Measurements from ENCODE around the gene EPB42. TPM values are rescaled to one million over a fixed set of nuclear protein-coding genes. Genes with fewer than 3 reads are reported as not detected.
"Not testable (repeated sequence)": the region's sequence is repeated elsewhere in the genome, so short reads cannot be mapped to it uniquely, and the experiment has no call there.

EPB42 gene
- total RNA-seq, 8 experiments from 2014 or later, result 0.17 to 0.81 (median 0.27) TPM; not detected in 5

- Histone ChIP-seq H3K27ac (no peak overlapping the region), H3K4me3 (no peak overlapping the region), H3K4me1 (replicated peaks in 1 of 2) (no peaks in the 10 kb centered on the region)
- 83 to 100% methylated on average over 1 of the region's 6 CpGs; no CpG with 5 or more reads in 8 of the 10 experiments for WGBS, 10 experiments
- ATAC-seq (replicated peaks in 6 of 8), result no peak
- in situ Hi-C loops (cut with MboI; ENCODE audit: low pct_unique_long_range_greater_than_20kb in 2 of 9, low sequenced_read_pairs in 9 of 9, unreplicated experiment in 9 of 9), result no loop called here
Observed at GRCh38 chr15:43235536-43235935, 14.7 kb upstream of the EPB42 start.

- in situ Hi-C loops (cut with MboI; ENCODE audit: low pct_unique_long_range_greater_than_20kb in 2 of 9, low sequenced_read_pairs in 9 of 9, unreplicated experiment in 9 of 9), result no loop called here
- no peak overlapping the region for H3K27ac ChIP-seq
- H3K4me3 ChIP-seq, result no peak overlapping the region
- ATAC-seq (replicated peaks in 6 of 8), result no peak
- no peaks in the 10 kb centered on the region for H3K4me1 ChIP-seq (replicated peaks in 1 of 2)
- WGBS, 10 experiments, result 29 to 100% (median 77%) methylated on average over 1 to 3 of the region's 3 CpGs; no CpG with 5 or more reads in 1 of the 10 experiments
Observed at GRCh38 chr15:43232289-43232874, 11.6 kb upstream of the EPB42 start.

GRCh38 chr15:43230640-43231115, 9.9 kb upstream of the EPB42 start:
- in situ Hi-C loops (cut with MboI; ENCODE audit: low pct_unique_long_range_greater_than_20kb in 2 of 9, low sequenced_read_pairs in 9 of 9, unreplicated experiment in 9 of 9), result no loop called here
- 67 to 100% (median 78%) methylated on average over 1 to 2 of the region's 2 CpGs; no CpG with 5 or more reads in 6 of the 10 experiments for WGBS, 10 experiments
- Histone ChIP-seq H3K4me1 (replicated peaks in 1 of 2) (no peaks in the 10 kb centered on the region), H3K4me3 (no peak overlapping the region), H3K27ac (no peak overlapping the region)
- ATAC-seq (replicated peaks in 6 of 8), result peak in 2 of 8 experiments; percentile 63 to 66

- no peak for ATAC-seq (replicated peaks in 6 of 8)
- in situ Hi-C loops (cut with MboI; ENCODE audit: low pct_unique_long_range_greater_than_20kb in 2 of 9, low sequenced_read_pairs in 9 of 9, unreplicated experiment in 9 of 9), result loop anchor here in 1 of 9 experiments (5.0 kb wide), 1 partner anchor 47 kb away; no protein-coding TSS in a partner anchor
- Histone ChIP-seq H3K27ac (no peak overlapping the region), H3K4me3 (no peak overlapping the region), H3K4me1 (replicated peaks in 1 of 2) (no peaks in the 10 kb centered on the region)
- 27 to 90% (median 56%) methylated on average over 1 to 3 of the region's 5 CpGs; no CpG with 5 or more reads in 2 of the 10 experiments for WGBS, 10 experiments
Observed at GRCh38 chr15:43229977-43230376, 9.2 kb upstream of the EPB42 start.

- in situ Hi-C loops (cut with MboI; ENCODE audit: low pct_unique_long_range_greater_than_20kb in 2 of 9, low sequenced_read_pairs in 9 of 9, unreplicated experiment in 9 of 9), result loop anchor here in 1 of 9 experiments (5.0 kb wide), 1 partner anchor 51 kb away; no protein-coding TSS in a partner anchor
- ATAC-seq (replicated peaks in 6 of 8), result no peak
- 20 to 92% (median 85%) methylated on average over 1 to 9 of the region's 57 CpGs; no CpG with 5 or more reads in 4 of the 10 experiments for WGBS, 10 experiments
- no peaks in the 10 kb centered on the region for H3K4me1 ChIP-seq (replicated peaks in 1 of 2)
- no peak overlapping the region for H3K27ac ChIP-seq
- H3K4me3 ChIP-seq, result no peak overlapping the region
Observed at GRCh38 chr15:43226436-43227305, 5.9 kb upstream of the EPB42 start.

GRCh38 chr15:43225950-43226255, 5.1 kb upstream of the EPB42 start:
- not testable (repeated sequence) for H3K27ac ChIP-seq; ATAC-seq (replicated peaks in 6 of 8); H3K4me1 ChIP-seq (replicated peaks in 1 of 2); H3K4me3 ChIP-seq
- WGBS, 10 experiments, result 61 to 100% (median 97%) methylated on average over 1 to 8 of the region's 12 CpGs; no CpG with 5 or more reads in 3 of the 10 experiments
- in situ Hi-C loops (cut with MboI; ENCODE audit: low pct_unique_long_range_greater_than_20kb in 2 of 9, low sequenced_read_pairs in 9 of 9, unreplicated experiment in 9 of 9), result loop anchor here in 1 of 9 experiments (5.0 kb wide), 1 partner anchor 51 kb away; no protein-coding TSS in a partner anchor

- Histone ChIP-seq H3K4me3 (no peak overlapping the region), H3K27ac (no peak overlapping the region), H3K4me1 (replicated peaks in 1 of 2) (no peaks in the 10 kb centered on the region)
- peak in 5 of 8 experiments; percentile 49 to 98 (median 95) for ATAC-seq (replicated peaks in 6 of 8)
- in situ Hi-C loops (cut with MboI; ENCODE audit: low pct_unique_long_range_greater_than_20kb in 2 of 9, low sequenced_read_pairs in 9 of 9, unreplicated experiment in 9 of 9), result loop anchor here in 1 of 9 experiments (5.0 kb wide), 1 partner anchor 52 kb away; no protein-coding TSS in a partner anchor
- WGBS, 10 experiments, result 0 to 91% (median 28%) methylated on average over 2 to 12 of the region's 16 CpGs; no CpG with 5 or more reads in 2 of the 10 experiments
Observed at GRCh38 chr15:43225201-43225949, 4.6 kb upstream of the EPB42 start.

GRCh38 chr15:43221422-43221821, 604 bp upstream of the EPB42 start:
- no peak for ATAC-seq (replicated peaks in 6 of 8)
- Histone ChIP-seq H3K4me3 (no peak overlapping the region), H3K4me1 (replicated peaks in 1 of 2) (no peaks in the 10 kb centered on the region), H3K27ac (no peak overlapping the region)
- 11 to 88% (median 64%) methylated on average over 1 of the region's 1 CpG; no CpG with 5 or more reads in 3 of the 10 experiments for WGBS, 10 experiments
- in situ Hi-C loops (cut with MboI; ENCODE audit: low pct_unique_long_range_greater_than_20kb in 2 of 9, low sequenced_read_pairs in 9 of 9, unreplicated experiment in 9 of 9), result no loop called here

GRCh38 chr15:43219929-43220928, 589 bp downstream of the EPB42 start:
- 0 to 100% (median 80%) methylated on average over 1 to 5 of the region's 16 CpGs; no CpG with 5 or more reads in 1 of the 10 experiments for WGBS, 10 experiments
- no peak overlapping the region for H3K27ac ChIP-seq
- no peaks in the 10 kb centered on the region for H3K4me1 ChIP-seq (replicated peaks in 1 of 2)
- H3K4me3 ChIP-seq, result no peak overlapping the region
- in situ Hi-C loops (cut with MboI; ENCODE audit: low pct_unique_long_range_greater_than_20kb in 2 of 9, low sequenced_read_pairs in 9 of 9, unreplicated experiment in 9 of 9), result no loop called here
- ATAC-seq (replicated peaks in 6 of 8), result no peak

GRCh38 chr15:43218908-43219706, 1.7 kb downstream of the EPB42 start:
- Histone ChIP-seq H3K27ac (no peak overlapping the region), H3K4me3 (no peak overlapping the region), H3K4me1 (replicated peaks in 1 of 2) (no peaks in the 10 kb centered on the region)
- WGBS, 10 experiments, result 26 to 100% (median 61%) methylated on average over 1 to 7 of the region's 13 CpGs; no CpG with 5 or more reads in 2 of the 10 experiments
- in situ Hi-C loops (cut with MboI; ENCODE audit: low pct_unique_long_range_greater_than_20kb in 2 of 9, low sequenced_read_pairs in 9 of 9, unreplicated experiment in 9 of 9), result no loop called here
- ATAC-seq (replicated peaks in 6 of 8), result peak in 3 of 8 experiments; percentile 70 to 81 (median 76)

- Histone ChIP-seq H3K4me1 (replicated peaks in 1 of 2) (no peaks in the 10 kb centered on the region), H3K27ac (no peak overlapping the region), H3K4me3 (no peak overlapping the region)
- ATAC-seq (replicated peaks in 6 of 8), result peak in 3 of 8 experiments; percentile 36 to 45 (median 40)
- 20 to 100% (median 75%) methylated on average over 1 to 6 of the region's 7 CpGs; no CpG with 5 or more reads in 4 of the 10 experiments for WGBS, 10 experiments
- in situ Hi-C loops (cut with MboI; ENCODE audit: low pct_unique_long_range_greater_than_20kb in 2 of 9, low sequenced_read_pairs in 9 of 9, unreplicated experiment in 9 of 9), result no loop called here
Observed at GRCh38 chr15:43215961-43216360, 4.9 kb downstream of the EPB42 start.
